ENCODE measurements around the gene CCDC187. TPM values are rescaled to one million over a fixed set of nuclear protein-coding genes. Genes with fewer than 3 reads are reported as not detected.

Gene CCDC187
- polyA plus RNA-seq, 1 donor from 2014 or later: not detected

GRCh38 chr9:136260521-136260920, 43.4 kb downstream of the CCDC187 start:
- no peaks in the 10 kb centered on the region for H3K9me3 ChIP-seq (ENCODE audit: low read length)
- no peak overlapping the region for H3K4me3 ChIP-seq (ENCODE audit: low read length)
- H3K4me2 ChIP-seq (ENCODE audit: low read length): no peak overlapping the region
- no peaks in the 10 kb centered on the region for H3F3A ChIP-seq (ENCODE audit: insufficient read depth, low read length, poor library complexity, severe bottlenecking)
- no peak overlapping the region for H3K27ac ChIP-seq (ENCODE audit: low read length)
- no peaks in the 10 kb centered on the region for H3K79me2 ChIP-seq (replicated peaks; ENCODE audit: insufficient read depth, low read length)
- no peaks in the 10 kb centered on the region for H3K36me3 ChIP-seq (ENCODE audit: insufficient read depth, low read length)
- H3K27me3 ChIP-seq (ENCODE audit: insufficient read depth, low read depth, low read length): no peaks in the 10 kb centered on the region
- H4K20me1 ChIP-seq (ENCODE audit: insufficient read depth): no peaks in the 10 kb centered on the region
- no peak for TF ChIP-seq REST (IDR thresholded peaks at IDR 0.05; ENCODE audit: borderline replicate concordance)
- no peak for TF ChIP-seq SMC3 (conservative IDR thresholded peaks at IDR 0.05; ENCODE audit: poor library complexity)
- TF ChIP-seq EP300 (conservative IDR thresholded peaks at IDR 0.05; ENCODE audit: poor library complexity, severe bottlenecking): no peak
- no peak for TF ChIP-seq RAD21 (conservative IDR thresholded peaks at IDR 0.05)
- TF ChIP-seq TAF1 (IDR thresholded peaks at IDR 0.05; ENCODE audit: low read depth): no peak
- TF ChIP-seq, protein P1, sequence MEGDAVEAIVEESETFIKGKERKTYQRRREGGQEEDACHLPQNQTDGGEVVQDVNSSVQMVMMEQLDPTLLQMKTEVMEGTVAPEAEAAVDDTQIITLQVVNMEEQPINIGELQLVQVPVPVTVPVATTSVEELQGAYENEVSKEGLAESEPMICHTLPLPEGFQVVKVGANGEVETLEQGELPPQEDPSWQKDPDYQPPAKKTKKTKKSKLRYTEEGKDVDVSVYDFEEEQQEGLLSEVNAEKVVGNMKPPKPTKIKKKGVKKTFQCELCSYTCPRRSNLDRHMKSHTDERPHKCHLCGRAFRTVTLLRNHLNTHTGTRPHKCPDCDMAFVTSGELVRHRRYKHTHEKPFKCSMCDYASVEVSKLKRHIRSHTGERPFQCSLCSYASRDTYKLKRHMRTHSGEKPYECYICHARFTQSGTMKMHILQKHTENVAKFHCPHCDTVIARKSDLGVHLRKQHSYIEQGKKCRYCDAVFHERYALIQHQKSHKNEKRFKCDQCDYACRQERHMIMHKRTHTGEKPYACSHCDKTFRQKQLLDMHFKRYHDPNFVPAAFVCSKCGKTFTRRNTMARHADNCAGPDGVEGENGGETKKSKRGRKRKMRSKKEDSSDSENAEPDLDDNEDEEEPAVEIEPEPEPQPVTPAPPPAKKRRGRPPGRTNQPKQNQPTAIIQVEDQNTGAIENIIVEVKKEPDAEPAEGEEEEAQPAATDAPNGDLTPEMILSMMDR (IDR thresholded peaks at IDR 0.05; ENCODE audit: poor library complexity, severe bottlenecking): no peak
- TF ChIP-seq POLR2AphosphoS5 (IDR thresholded peaks at IDR 0.05): no peak
- TF ChIP-seq EZH2 (IDR thresholded peaks at IDR 0.05; ENCODE audit: borderline replicate concordance, insufficient read depth, low read length, poor library complexity, severe bottlenecking): no peak
- TF ChIP-seq MXI1 (conservative IDR thresholded peaks at IDR 0.05; ENCODE audit: poor library complexity, severe bottlenecking): no peak
- no peaks in the 10 kb centered on the region for H3K9me2 ChIP-seq (ENCODE audit: insufficient read depth, low read length)
- H2AFZ ChIP-seq (ENCODE audit: low read depth, low read length): no peak overlapping the region
- H3K9ac ChIP-seq (ENCODE audit: low read length): no peak overlapping the region

DNA sequence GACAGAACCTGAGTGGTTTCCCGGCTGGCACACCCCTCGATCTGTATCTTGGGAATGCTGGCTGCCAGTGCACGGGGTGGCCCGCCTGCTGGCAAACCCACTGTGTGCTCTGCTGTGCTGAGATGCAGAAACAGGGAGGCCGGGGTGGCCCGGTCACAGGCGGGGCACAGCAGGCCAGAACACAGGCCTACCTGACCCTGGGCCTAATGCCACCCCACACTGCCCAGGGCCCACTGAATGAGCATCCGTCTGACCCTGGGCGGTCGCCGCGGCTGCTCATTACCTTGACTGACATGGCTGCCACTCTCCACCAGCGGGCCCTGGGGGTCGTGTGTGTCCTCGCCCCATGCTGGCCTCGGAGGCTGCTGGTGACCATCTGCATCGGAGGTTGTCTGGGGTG, 44.1 kb downstream of the CCDC187 start:
- Histone ChIP-seq H3K9me2 (ENCODE audit: insufficient read depth, low read length) (no peaks in the 10 kb centered on the region), H2AFZ (ENCODE audit: low read depth, low read length) (no peak overlapping the region), H3F3A (ENCODE audit: insufficient read depth, low read length, poor library complexity, severe bottlenecking) (no peaks in the 10 kb centered on the region), H3K9me3 (ENCODE audit: low read length) (no peaks in the 10 kb centered on the region), H3K36me3 (ENCODE audit: insufficient read depth, low read length) (no peaks in the 10 kb centered on the region), H3K4me2 (ENCODE audit: low read length) (no peak overlapping the region), H4K20me1 (ENCODE audit: insufficient read depth) (no peaks in the 10 kb centered on the region), H3K79me2 (replicated peaks; ENCODE audit: insufficient read depth, low read length) (no peaks in the 10 kb centered on the region), H3K27me3 (ENCODE audit: insufficient read depth, low read depth, low read length) (no peaks in the 10 kb centered on the region), H3K4me3 (ENCODE audit: low read length) (no peak overlapping the region), H3K27ac (ENCODE audit: low read length) (no peak overlapping the region), H3K9ac (ENCODE audit: low read length) (no peak overlapping the region)
- TF ChIP-seq, protein P1 (IDR thresholded peaks at IDR 0.05; ENCODE audit: poor library complexity, severe bottlenecking): no peak
- TF ChIP-seq POLR2AphosphoS5 (IDR thresholded peaks at IDR 0.05): no peak
- TF ChIP-seq MXI1 (conservative IDR thresholded peaks at IDR 0.05; ENCODE audit: poor library complexity, severe bottlenecking): no peak
- no peak for TF ChIP-seq TAF1 (IDR thresholded peaks at IDR 0.05; ENCODE audit: low read depth)
- TF ChIP-seq REST (IDR thresholded peaks at IDR 0.05; ENCODE audit: borderline replicate concordance): no peak

All from neural cell (in vitro differentiated cells).